ENCODE data around the gene CD84.

Gene CD84

DNA sequence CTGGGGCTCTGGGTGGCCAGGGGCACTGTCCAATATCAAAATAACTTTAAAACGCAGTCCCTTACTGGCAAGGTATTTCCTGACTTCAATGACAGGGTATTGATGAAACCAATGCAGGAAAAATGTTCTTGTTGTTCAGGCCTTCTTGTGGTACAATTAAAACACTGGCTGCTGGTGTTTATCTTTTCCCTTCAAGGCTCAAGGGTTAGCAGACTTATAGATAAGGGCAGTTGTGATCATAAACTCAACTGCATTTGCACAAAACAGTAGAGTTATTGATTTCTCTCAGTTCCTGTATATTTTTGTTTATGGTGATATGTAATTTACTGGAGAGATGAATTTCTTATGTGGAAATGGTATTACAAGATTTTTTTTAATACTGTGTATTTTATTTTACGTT lies 2.7 kb upstream of the CD84 start:
- H3K27ac Mint-ChIP-seq = no peak overlapping the region
- H3K9me3 Mint-ChIP-seq = peaks cover 8% of the 10 kb centered on the region
- H3K4me1 Mint-ChIP-seq = no peaks in the 10 kb centered on the region
- no peak overlapping the region for H3K4me3 Mint-ChIP-seq
- H3K36me3 Mint-ChIP-seq (ENCODE audit: low read depth) = no peaks in the 10 kb centered on the region
- peaks cover 6% of the 10 kb centered on the region for H3K27me3 Mint-ChIP-seq (ENCODE audit: low read depth)
- TF ChIP-seq, protein P1, sequence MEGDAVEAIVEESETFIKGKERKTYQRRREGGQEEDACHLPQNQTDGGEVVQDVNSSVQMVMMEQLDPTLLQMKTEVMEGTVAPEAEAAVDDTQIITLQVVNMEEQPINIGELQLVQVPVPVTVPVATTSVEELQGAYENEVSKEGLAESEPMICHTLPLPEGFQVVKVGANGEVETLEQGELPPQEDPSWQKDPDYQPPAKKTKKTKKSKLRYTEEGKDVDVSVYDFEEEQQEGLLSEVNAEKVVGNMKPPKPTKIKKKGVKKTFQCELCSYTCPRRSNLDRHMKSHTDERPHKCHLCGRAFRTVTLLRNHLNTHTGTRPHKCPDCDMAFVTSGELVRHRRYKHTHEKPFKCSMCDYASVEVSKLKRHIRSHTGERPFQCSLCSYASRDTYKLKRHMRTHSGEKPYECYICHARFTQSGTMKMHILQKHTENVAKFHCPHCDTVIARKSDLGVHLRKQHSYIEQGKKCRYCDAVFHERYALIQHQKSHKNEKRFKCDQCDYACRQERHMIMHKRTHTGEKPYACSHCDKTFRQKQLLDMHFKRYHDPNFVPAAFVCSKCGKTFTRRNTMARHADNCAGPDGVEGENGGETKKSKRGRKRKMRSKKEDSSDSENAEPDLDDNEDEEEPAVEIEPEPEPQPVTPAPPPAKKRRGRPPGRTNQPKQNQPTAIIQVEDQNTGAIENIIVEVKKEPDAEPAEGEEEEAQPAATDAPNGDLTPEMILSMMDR (IDR thresholded peaks at IDR 0.05; ENCODE audit: unreplicated experiment in 3 of 3) = no peak

DNA sequence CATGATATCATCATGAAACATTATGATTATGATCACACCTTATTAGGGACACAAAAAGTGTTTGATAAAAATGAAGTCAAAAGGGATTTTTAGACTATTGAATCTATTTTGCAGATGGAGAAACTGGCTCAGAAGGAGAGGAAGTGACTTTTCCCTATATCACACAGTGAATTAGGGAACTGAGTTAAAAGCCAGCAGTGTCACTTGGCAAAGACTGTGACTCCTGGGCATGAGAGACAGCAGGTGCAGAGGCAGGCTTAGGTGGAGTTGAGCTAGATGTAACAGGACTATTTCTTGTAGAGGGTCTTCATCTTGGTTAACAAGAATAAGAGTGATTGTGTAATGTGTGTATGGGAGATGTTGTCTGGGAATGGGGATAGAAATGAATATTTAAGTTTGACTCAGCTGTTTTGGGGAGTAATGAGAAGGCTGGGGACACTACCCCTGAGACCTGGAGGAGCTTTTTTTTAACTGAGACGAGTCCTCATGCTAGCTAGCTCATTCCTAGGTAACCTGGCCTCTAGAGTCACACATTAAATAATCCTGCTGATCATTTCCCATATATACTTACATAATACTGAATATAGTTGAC lies 1.0 kb upstream of the CD84 start:
- H3K4me3 Mint-ChIP-seq = no peak overlapping the region
- peaks cover 6% of the 10 kb centered on the region for H3K27me3 Mint-ChIP-seq (ENCODE audit: low read depth)
- H3K9me3 Mint-ChIP-seq = peaks cover 8% of the 10 kb centered on the region
- H3K4me1 Mint-ChIP-seq = no peaks in the 10 kb centered on the region
- no peak overlapping the region for H3K27ac Mint-ChIP-seq
- H3K36me3 Mint-ChIP-seq (ENCODE audit: low read depth) = no peaks in the 10 kb centered on the region
- TF ChIP-seq, protein P1 (IDR thresholded peaks at IDR 0.05; ENCODE audit: unreplicated experiment in 3 of 3) = no peak

DNA sequence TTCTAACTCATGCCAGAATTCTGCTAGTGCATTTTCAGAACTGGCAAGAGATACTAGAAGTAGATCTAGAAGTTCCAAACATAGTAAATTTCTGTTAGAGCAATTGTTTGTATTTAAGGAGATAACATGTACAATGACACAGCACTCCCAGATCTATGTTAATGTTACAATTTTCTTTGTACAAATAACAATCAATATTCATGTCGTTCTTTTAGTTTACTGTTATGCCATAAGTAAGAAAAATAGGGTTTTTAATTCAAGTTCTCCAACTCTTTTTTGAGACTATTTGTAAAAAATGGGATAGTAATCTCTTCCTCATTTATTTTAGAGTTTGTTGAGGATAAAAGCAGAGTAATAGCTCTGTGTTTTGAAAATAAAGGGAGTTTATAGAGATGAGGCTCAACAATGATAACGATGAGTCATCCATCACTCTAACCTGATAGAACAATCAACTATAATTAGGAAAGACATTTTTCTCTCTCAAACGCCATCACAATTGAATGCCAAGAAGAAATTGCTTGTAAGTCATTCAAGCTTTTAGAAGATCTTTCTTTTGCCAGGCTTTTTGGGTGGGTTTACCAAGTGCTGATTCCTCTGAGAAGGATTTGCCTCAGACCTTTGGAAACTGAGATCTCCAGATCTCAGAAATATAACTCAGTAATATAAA lies 638 bp downstream of the CD84 start:
- peaks cover 4% of the 10 kb centered on the region for H3K9me3 Mint-ChIP-seq

DNA sequence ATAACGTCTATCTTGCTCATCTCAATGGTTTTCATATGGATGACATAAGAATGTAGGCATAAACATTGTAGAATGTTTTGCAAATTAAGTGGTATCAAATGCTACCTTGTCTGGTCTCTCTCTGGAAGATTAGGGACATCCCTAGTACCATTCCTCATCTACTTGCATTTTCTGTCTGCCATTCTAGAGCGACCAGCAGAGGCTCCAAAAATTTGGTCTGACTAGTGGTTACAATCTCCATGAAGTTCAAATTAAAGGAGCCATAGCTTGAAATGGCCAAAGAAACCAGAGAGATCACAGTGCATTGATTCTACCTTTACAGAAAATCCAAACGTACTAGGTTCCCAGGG lies 1.1 kb downstream of the CD84 start:
- no peaks in the 10 kb centered on the region for H3K36me3 Mint-ChIP-seq (ENCODE audit: low read depth)
- peaks cover 4% of the 10 kb centered on the region for H3K9me3 Mint-ChIP-seq
- no peak overlapping the region for H3K4me3 Mint-ChIP-seq
- H3K27ac Mint-ChIP-seq = no peak overlapping the region
- TF ChIP-seq, protein P1 (IDR thresholded peaks at IDR 0.05; ENCODE audit: unreplicated experiment in 3 of 3) = no peak
- no peaks in the 10 kb centered on the region for H3K4me1 Mint-ChIP-seq
- peaks cover 6% of the 10 kb centered on the region for H3K27me3 Mint-ChIP-seq (ENCODE audit: low read depth)

More for the DNA sequence above, 638 bp downstream of the CD84 start:
- Mint-ChIP-seq H3K27ac (no peak overlapping the region), H3K36me3 (ENCODE audit: low read depth) (no peaks in the 10 kb centered on the region), H3K27me3 (ENCODE audit: low read depth) (peaks cover 6% of the 10 kb centered on the region), H3K4me3 (no peak overlapping the region), H3K4me1 (no peaks in the 10 kb centered on the region)
- TF ChIP-seq, protein P1 (IDR thresholded peaks at IDR 0.05; ENCODE audit: unreplicated experiment in 3 of 3) = no peak

DNA sequence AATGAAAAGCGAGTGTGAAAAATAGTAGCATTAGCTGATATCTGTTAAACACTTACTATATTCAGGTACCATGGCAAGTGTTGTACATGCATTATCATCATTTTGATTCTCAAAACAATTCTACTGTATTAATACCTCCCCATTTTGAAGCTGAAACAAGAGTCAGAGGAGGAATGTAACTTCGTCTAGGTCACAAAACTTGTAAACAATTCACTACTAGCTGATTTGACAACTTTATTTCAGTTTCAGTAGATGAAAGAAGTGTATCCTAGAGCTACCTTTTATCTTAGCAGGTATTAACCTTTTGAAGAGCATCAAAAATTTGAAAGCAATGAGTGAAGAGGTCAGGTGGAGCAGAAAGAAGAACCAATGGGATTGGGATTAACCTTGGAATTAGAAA lies 1.6 kb downstream of the CD84 start:
- no peak overlapping the region for H3K4me3 Mint-ChIP-seq
- no peaks in the 10 kb centered on the region for H3K36me3 Mint-ChIP-seq (ENCODE audit: low read depth)
- TF ChIP-seq, protein P1 (IDR thresholded peaks at IDR 0.05; ENCODE audit: unreplicated experiment in 3 of 3) = no peak
- H3K27ac Mint-ChIP-seq = no peak overlapping the region
- peaks cover 6% of the 10 kb centered on the region for H3K27me3 Mint-ChIP-seq (ENCODE audit: low read depth)
- peaks cover 4% of the 10 kb centered on the region for H3K9me3 Mint-ChIP-seq
- no peaks in the 10 kb centered on the region for H3K4me1 Mint-ChIP-seq

DNA sequence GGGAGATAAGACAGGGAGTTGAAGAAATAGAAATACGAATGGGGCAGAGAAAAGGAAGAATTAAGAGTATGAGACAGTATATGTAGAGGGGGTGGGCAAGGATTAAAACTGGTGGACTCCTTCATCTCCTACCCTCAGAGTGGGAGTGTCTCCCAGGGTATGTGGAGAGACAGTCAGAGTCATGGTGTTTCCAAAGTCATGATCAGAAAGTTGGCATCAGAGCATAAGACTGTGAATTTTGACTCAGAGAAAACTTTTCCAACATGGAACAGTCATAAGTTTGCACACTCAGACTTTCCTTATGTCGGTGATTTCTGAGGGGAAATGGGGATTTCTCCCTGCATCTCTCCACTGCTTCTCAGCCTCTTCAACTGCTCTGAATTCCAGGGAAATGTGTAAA lies 2.4 kb downstream of the CD84 start:
- no peaks in the 10 kb centered on the region for H3K36me3 Mint-ChIP-seq (ENCODE audit: low read depth)
- TF ChIP-seq, protein P1 (IDR thresholded peaks at IDR 0.05; ENCODE audit: unreplicated experiment in 3 of 3) = no peak

More for the DNA sequence above, 2.4 kb downstream of the CD84 start:
- Mint-ChIP-seq H3K4me3 (no peak overlapping the region), H3K27ac (no peak overlapping the region), H3K27me3 (ENCODE audit: low read depth) (peaks cover 6% of the 10 kb centered on the region), H3K9me3 (peaks cover 2% of the 10 kb centered on the region), H3K4me1 (no peaks in the 10 kb centered on the region)
